ENCODE measurements around the gene EIF4E3.

- TF ChIP-seq POLR2A (IDR thresholded peaks at IDR 0.05): no peak
- TF ChIP-seq CTCF (IDR thresholded peaks at IDR 0.05): no peak
These were observed 75.4 kb downstream of the EIF4E3 start for GRCh38 chr3:71649757-71650156.

All from uterus (tissue), 2 donors.